PC-9 (cell line): ENCODE data around the gene TSPAN18. TPM values are rescaled to one million over a fixed set of nuclear protein-coding genes. Genes with fewer than 3 reads are reported as not detected.

ENCODE experiments used
- BruUV-seq: library from RNA; stranded (reverse); fragments of 400-500 nt; replicated peaks from 2 replicates; lab custom pipeline; 2021; lab: Mats Ljungman, UMichigan
- CTCF ChIA-PET: fragments of 300-600 bp; sonication (Branson Sonifier 250); formaldehyde crosslinking; loops from one replicate; lab custom pipeline; 2022; ENCODE audit warnings: antibody characterized with exemption; lab: Charles Lee
- POLR2A ChIA-PET: fragments of 300-600 bp; sonication (Branson Sonifier 250); formaldehyde crosslinking; loops from one replicate; lab custom pipeline; 2022; ENCODE audit warnings: antibody characterized with exemption; ENCODE audit not compliant: unreplicated experiment; lab: Charles Lee
- DNase-seq, 2 experiments: peaks; one replicate each; pipeline versions ENCODE4 v3.0.0 to v3.0.0-alpha.2; 2015 to 2022; ENCODE audit warnings: mixed read lengths in 1 of 2
- H2AFZ ChIP-seq: fragments of 200-600 bp; sonication (generic); 2 replicates; pipeline ENCODE4 v1.8.1; 2017; ENCODE audit warnings: antibody characterized with exemption
- H3F3A ChIP-seq: fragments of 200-600 bp; sonication (generic); 2 replicates; pipeline ENCODE4 v1.8.1; 2017; ENCODE audit warnings: antibody characterized with exemption, mild to moderate bottlenecking, low read depth; ENCODE audit not compliant: insufficient read depth
- H3K27ac ChIP-seq: fragments of 200-600 bp; sonication (generic); 2 replicates; pipeline ENCODE4 v1.6.1; 2016; ENCODE audit warnings: mixed run types
- H3K27me3 ChIP-seq: fragments of 200-600 bp; sonication (generic); 2 replicates; pipeline ENCODE4 v1.6.1; 2016; ENCODE audit warnings: low read depth, mixed run types; ENCODE audit not compliant: insufficient read depth
- H3K36me3 ChIP-seq: fragments of 200-600 bp; sonication (generic); 2 replicates; pipeline ENCODE4 v1.6.1; 2016; ENCODE audit warnings: low read depth, mixed run types
- H3K4me1 ChIP-seq: fragments of 200-600 bp; sonication (generic); replicated peaks from 2 replicates; pipeline ENCODE4 v1.6.1; 2016; ENCODE audit warnings: mixed run types; ENCODE audit not compliant: insufficient read depth
- H3K4me2 ChIP-seq: fragments of 200-600 bp; sonication (generic); 2 replicates; pipeline ENCODE4 v1.6.1; 2017; ENCODE audit warnings: mixed run types
- H3K4me3 ChIP-seq: fragments of 200-600 bp; sonication (generic); 2 replicates; pipeline ENCODE4 v1.6.1; 2016; ENCODE audit warnings: mixed run types
- H3K79me2 ChIP-seq: fragments of 200-600 bp; sonication (generic); 2 replicates; pipeline ENCODE4 v1.6.1; 2017; ENCODE audit warnings: low read depth, mixed run types
- H3K9me2 ChIP-seq: fragments of 200-600 bp; sonication (generic); 2 replicates; pipeline ENCODE4 v1.8.1; 2017; ENCODE audit warnings: mild to moderate bottlenecking; ENCODE audit not compliant: insufficient read depth
- H3K9me3 ChIP-seq: fragments of 200-600 bp; sonication (generic); 2 replicates; pipeline ENCODE4 v1.8.1; 2016; ENCODE audit warnings: low read depth; ENCODE audit not compliant: insufficient read depth
- H4K20me1 ChIP-seq: fragments of 200-600 bp; sonication (generic); 2 replicates; pipeline ENCODE4 v1.8.1; 2017; ENCODE audit not compliant: insufficient read depth
- CTCF ChIP-seq: fragments of 200-600 bp; sonication (generic); conservative IDR thresholded peaks from 2 replicates; pipeline ENCODE4 v1.6.1; 2017; ENCODE audit warnings: mixed run types, antibody characterized with exemption, mild to moderate bottlenecking, moderate library complexity
- EZH2 ChIP-seq: fragments of 200-600 bp; sonication (generic); IDR thresholded peaks from 2 replicates; pipeline ENCODE4 v1.8.0; 2017; ENCODE audit warnings: antibody characterized with exemption, low read depth
- intact Hi-C: fragments of 100-400 bp; cut with micrococcal nuclease; formaldehyde crosslinking; loops from one replicate; pipeline ENCODE4 v1.10.0; 2022; ENCODE audit not compliant: unreplicated experiment
- total RNA-seq: library from RNA; stranded (reverse); gene quantifications from 2 replicates; pipeline ENCODE4 v1.2.3, GENCODE V29; 2021

TSPAN18 gene
- total RNA-seq, 1 experiment from 2014 or later: not detected

GRCh38 chr11:44952500-44953260 lies 225.9 kb downstream of the TSPAN18 start:
- ChIA-PET CTCF (no interaction called here), POLR2A (no interaction called here)
- Histone ChIP-seq H3K27ac (no peak overlapping the region), H3K4me2 (no peak overlapping the region), H3K9me3 (no peaks in the 10 kb centered on the region), H3K79me2 (no peaks in the 10 kb centered on the region), H3F3A (no peaks in the 10 kb centered on the region), H3K4me1 (peaks cover 9% of the 10 kb centered on the region), H3K36me3 (no peaks in the 10 kb centered on the region), H2AFZ (no peak overlapping the region), H4K20me1 (no peaks in the 10 kb centered on the region), H3K9me2 (no peaks in the 10 kb centered on the region), H3K27me3 (no peaks in the 10 kb centered on the region), H3K4me3 (no peak overlapping the region)
- no peak for DNase-seq
- BruUV-seq: no TSS peak
- intact Hi-C loops: no loop called here
- no peak for TF ChIP-seq EZH2
- no peak for TF ChIP-seq CTCF

GRCh38 chr11:44954051-44954906 lies 227.5 kb downstream of the TSPAN18 start:
- no peak overlapping the region for H3K4me3 ChIP-seq
- no peak for DNase-seq
- H3F3A ChIP-seq: no peaks in the 10 kb centered on the region
- no peaks in the 10 kb centered on the region for H3K27me3 ChIP-seq
- ChIA-PET POLR2A (no interaction called here), CTCF (no interaction called here)
- H3K27ac ChIP-seq: no peak overlapping the region
- no peaks in the 10 kb centered on the region for H3K79me2 ChIP-seq
- H3K4me2 ChIP-seq: no peak overlapping the region
- H4K20me1 ChIP-seq: no peaks in the 10 kb centered on the region
- no peaks in the 10 kb centered on the region for H3K9me3 ChIP-seq
- H3K9me2 ChIP-seq: no peaks in the 10 kb centered on the region
- no peak for TF ChIP-seq CTCF
- TF ChIP-seq EZH2: no peak
- no TSS peak for BruUV-seq
- H3K4me1 ChIP-seq: peaks cover 9% of the 10 kb centered on the region
- intact Hi-C loops: no loop called here
- H2AFZ ChIP-seq: no peak overlapping the region
- no peaks in the 10 kb centered on the region for H3K36me3 ChIP-seq

DNA sequence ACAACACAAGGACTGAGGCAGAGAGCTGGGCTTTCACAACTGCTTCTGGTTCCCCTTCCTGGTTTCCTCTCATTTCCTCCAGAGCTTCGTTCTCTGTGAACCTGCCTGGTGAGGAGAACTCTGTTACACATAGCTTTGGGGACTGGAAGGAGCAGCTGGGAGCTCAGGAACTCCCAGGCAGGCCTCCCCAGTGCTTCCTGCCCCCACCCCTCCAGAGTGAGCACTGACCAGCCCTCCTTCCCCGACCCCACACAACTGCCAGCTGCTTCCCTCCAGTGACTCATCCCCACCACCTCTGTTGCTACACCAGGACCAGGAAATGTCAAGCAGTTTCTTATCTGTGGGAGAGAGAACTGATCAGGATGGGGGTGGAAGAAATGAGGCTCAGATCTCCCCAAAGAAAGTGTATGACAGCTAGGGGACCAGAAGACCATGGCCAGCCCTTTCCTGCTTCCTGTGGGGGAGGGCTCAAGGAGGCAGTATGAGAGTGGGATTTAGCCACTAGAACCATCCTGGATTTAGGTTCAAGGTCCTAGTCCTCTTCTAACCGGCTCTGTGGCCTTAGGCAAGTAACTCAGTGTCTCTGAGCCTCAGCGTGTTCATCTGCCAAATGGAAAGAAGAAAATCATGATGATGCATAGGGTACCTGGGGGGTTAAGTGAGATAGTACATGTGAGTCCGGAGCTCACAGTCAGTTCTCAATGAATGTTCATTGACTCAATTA lies 228.4 kb downstream of the TSPAN18 start:
- intact Hi-C loops: no loop called here

More for the DNA sequence above, 228.4 kb downstream of the TSPAN18 start:
- Histone ChIP-seq H3K27ac (no peak overlapping the region), H3K36me3 (no peaks in the 10 kb centered on the region), H3F3A (no peaks in the 10 kb centered on the region), H3K9me3 (no peaks in the 10 kb centered on the region), H3K9me2 (no peaks in the 10 kb centered on the region), H3K4me1 (peaks cover 9% of the 10 kb centered on the region), H3K4me3 (no peak overlapping the region), H3K27me3 (no peaks in the 10 kb centered on the region), H2AFZ (no peak overlapping the region), H3K79me2 (no peaks in the 10 kb centered on the region), H3K4me2 (peak overlapping the region; percentile 3; the same call in 1 of the 2 replicates), H4K20me1 (no peaks in the 10 kb centered on the region)
- ChIA-PET CTCF (no interaction called here), POLR2A (no interaction called here)
- DNase-seq: peak; percentile 13 to 79
- TF ChIP-seq CTCF (no peak), EZH2 (no peak)
- BruUV-seq: no TSS peak
